ENCODE results near the gene EPHB1.

EPHB1 gene

GRCh38 chr3:134838599-134838998, 43.5 kb downstream of the EPHB1 start:
- peaks cover 0 to 6% (median 0%) of the 10 kb centered on the region in 5 donors for H3K4me1 ChIP-seq (ENCODE audit: control insufficient read depth in 5 of 5, insufficient read depth in 5 of 5, low read length in 5 of 5)
- no peak overlapping the region for H3K4me3 ChIP-seq (ENCODE audit: low read depth in 1 of 5, low read length in 5 of 5)
- H3K36me3 ChIP-seq (ENCODE audit: control insufficient read depth in 5 of 5, insufficient read depth in 5 of 5, low read length in 5 of 5): no peaks in the 10 kb centered on the region
- H3K9me3 ChIP-seq (ENCODE audit: control insufficient read depth in 5 of 5, low read length in 5 of 5): peaks cover 0 to 2% (median 0%) of the 10 kb centered on the region in 5 donors
- peaks cover 0 to 2% (median 0%) of the 10 kb centered on the region in 5 donors for H3K27me3 ChIP-seq (ENCODE audit: control insufficient read depth in 5 of 5, insufficient read depth in 4 of 5, low read length in 5 of 5)
- H3K9ac ChIP-seq (ENCODE audit: low read length in 5 of 5): no peak overlapping the region
- no peak overlapping the region for H3K27ac ChIP-seq (ENCODE audit: low read depth, low read length)

GRCh38 chr3:134839422-134839821, 44.4 kb downstream of the EPHB1 start:
- peaks cover 0 to 2% (median 0%) of the 10 kb centered on the region in 5 donors for H3K9me3 ChIP-seq (ENCODE audit: control insufficient read depth in 5 of 5, low read length in 5 of 5)
- H3K9ac ChIP-seq (ENCODE audit: low read length in 5 of 5): no peak overlapping the region
- peaks cover 0 to 6% (median 0%) of the 10 kb centered on the region in 5 donors for H3K4me1 ChIP-seq (ENCODE audit: control insufficient read depth in 5 of 5, insufficient read depth in 5 of 5, low read length in 5 of 5)
- peaks cover 0 to 2% (median 0%) of the 10 kb centered on the region in 5 donors for H3K27me3 ChIP-seq (ENCODE audit: control insufficient read depth in 5 of 5, insufficient read depth in 4 of 5, low read length in 5 of 5)
- no peak overlapping the region for H3K27ac ChIP-seq (ENCODE audit: low read depth, low read length)
- H3K4me3 ChIP-seq (ENCODE audit: low read depth in 1 of 5, low read length in 5 of 5): no peak overlapping the region
- no peaks in the 10 kb centered on the region for H3K36me3 ChIP-seq (ENCODE audit: control insufficient read depth in 5 of 5, insufficient read depth in 5 of 5, low read length in 5 of 5)

- no peak overlapping the region for H3K9ac ChIP-seq (ENCODE audit: low read length in 5 of 5)
- peaks cover 0 to 2% (median 0%) of the 10 kb centered on the region in 5 donors for H3K27me3 ChIP-seq (ENCODE audit: control insufficient read depth in 5 of 5, insufficient read depth in 4 of 5, low read length in 5 of 5)
- H3K36me3 ChIP-seq (ENCODE audit: control insufficient read depth in 5 of 5, insufficient read depth in 5 of 5, low read length in 5 of 5): no peaks in the 10 kb centered on the region
- H3K4me1 ChIP-seq (ENCODE audit: control insufficient read depth in 5 of 5, insufficient read depth in 5 of 5, low read length in 5 of 5): peaks cover 0 to 6% (median 0%) of the 10 kb centered on the region in 5 donors
- peaks cover 0 to 2% (median 0%) of the 10 kb centered on the region in 5 donors for H3K9me3 ChIP-seq (ENCODE audit: control insufficient read depth in 5 of 5, low read length in 5 of 5)
- H3K4me3 ChIP-seq (ENCODE audit: low read depth in 1 of 5, low read length in 5 of 5): no peak overlapping the region
- no peak overlapping the region for H3K27ac ChIP-seq (ENCODE audit: low read depth, low read length)
Measured at GRCh38 chr3:134839990-134840389, 44.9 kb downstream of the EPHB1 start.

- Histone ChIP-seq H3K4me1 (ENCODE audit: control insufficient read depth in 5 of 5, insufficient read depth in 5 of 5, low read length in 5 of 5) (peaks cover 0 to 6% (median 0%) of the 10 kb centered on the region in 5 donors), H3K9ac (ENCODE audit: low read length in 5 of 5) (no peak overlapping the region), H3K27ac (ENCODE audit: low read depth, low read length) (no peak overlapping the region), H3K9me3 (ENCODE audit: control insufficient read depth in 5 of 5, low read length in 5 of 5) (peaks cover 0 to 2% (median 0%) of the 10 kb centered on the region in 5 donors), H3K4me3 (ENCODE audit: low read depth in 1 of 5, low read length in 5 of 5) (no peak overlapping the region), H3K27me3 (ENCODE audit: control insufficient read depth in 5 of 5, insufficient read depth in 4 of 5, low read length in 5 of 5) (no peaks in the 10 kb centered on the region), H3K36me3 (ENCODE audit: control insufficient read depth in 5 of 5, insufficient read depth in 5 of 5, low read length in 5 of 5) (no peaks in the 10 kb centered on the region)
Measured at GRCh38 chr3:134840459-134840858, 45.4 kb downstream of the EPHB1 start.

GRCh38 chr3:134846084-134846483, 51.0 kb downstream of the EPHB1 start:
- H3K27ac ChIP-seq (ENCODE audit: low read depth, low read length): no peak overlapping the region
- no peak overlapping the region for H3K9ac ChIP-seq (ENCODE audit: low read length in 5 of 5)
- no peaks in the 10 kb centered on the region for H3K36me3 ChIP-seq (ENCODE audit: control insufficient read depth in 5 of 5, insufficient read depth in 5 of 5, low read length in 5 of 5)
- peaks cover 0 to 6% (median 0%) of the 10 kb centered on the region in 5 donors for H3K27me3 ChIP-seq (ENCODE audit: control insufficient read depth in 5 of 5, insufficient read depth in 4 of 5, low read length in 5 of 5)
- H3K9me3 ChIP-seq (ENCODE audit: control insufficient read depth in 5 of 5, low read length in 5 of 5): peaks cover 0 to 2% (median 0%) of the 10 kb centered on the region in 5 donors
- H3K4me3 ChIP-seq (ENCODE audit: low read depth in 1 of 5, low read length in 5 of 5): no peak overlapping the region
- H3K4me1 ChIP-seq (ENCODE audit: control insufficient read depth in 5 of 5, insufficient read depth in 5 of 5, low read length in 5 of 5): peaks cover 0 to 34% (median 21%) of the 10 kb centered on the region in 5 donors

- H3K4me3 ChIP-seq (ENCODE audit: low read depth in 1 of 5, low read length in 5 of 5): peak overlapping the region in 2 of 5 donors; percentile 8 to 13
- peaks cover 0 to 2% (median 0%) of the 10 kb centered on the region in 5 donors for H3K9me3 ChIP-seq (ENCODE audit: control insufficient read depth in 5 of 5, low read length in 5 of 5)
- H3K27me3 ChIP-seq (ENCODE audit: control insufficient read depth in 5 of 5, insufficient read depth in 4 of 5, low read length in 5 of 5): peaks cover 0 to 6% (median 0%) of the 10 kb centered on the region in 5 donors
- H3K36me3 ChIP-seq (ENCODE audit: control insufficient read depth in 5 of 5, insufficient read depth in 5 of 5, low read length in 5 of 5): no peaks in the 10 kb centered on the region
- H3K27ac ChIP-seq (ENCODE audit: low read depth, low read length): no peak overlapping the region
- H3K4me1 ChIP-seq (ENCODE audit: control insufficient read depth in 5 of 5, insufficient read depth in 5 of 5, low read length in 5 of 5): peaks cover 0 to 40% (median 27%) of the 10 kb centered on the region in 5 donors
- H3K9ac ChIP-seq (ENCODE audit: low read length in 5 of 5): no peak overlapping the region
Measured at GRCh38 chr3:134846911-134847317, 51.9 kb downstream of the EPHB1 start.

GRCh38 chr3:134847349-134847748, 52.3 kb downstream of the EPHB1 start:
- H3K27ac ChIP-seq (ENCODE audit: low read depth, low read length): no peak overlapping the region
- peaks cover 0 to 40% (median 27%) of the 10 kb centered on the region in 5 donors for H3K4me1 ChIP-seq (ENCODE audit: control insufficient read depth in 5 of 5, insufficient read depth in 5 of 5, low read length in 5 of 5)
- H3K9me3 ChIP-seq (ENCODE audit: control insufficient read depth in 5 of 5, low read length in 5 of 5): peaks cover 0 to 2% (median 0%) of the 10 kb centered on the region in 5 donors
- H3K27me3 ChIP-seq (ENCODE audit: control insufficient read depth in 5 of 5, insufficient read depth in 4 of 5, low read length in 5 of 5): peaks cover 0 to 6% (median 0%) of the 10 kb centered on the region in 5 donors
- peak overlapping the region in 2 of 5 donors; percentile 8 to 13 for H3K4me3 ChIP-seq (ENCODE audit: low read depth in 1 of 5, low read length in 5 of 5)
- H3K36me3 ChIP-seq (ENCODE audit: control insufficient read depth in 5 of 5, insufficient read depth in 5 of 5, low read length in 5 of 5): no peaks in the 10 kb centered on the region
- H3K9ac ChIP-seq (ENCODE audit: low read length in 5 of 5): no peak overlapping the region

GRCh38 chr3:134849561-134849960, 54.5 kb downstream of the EPHB1 start:
- no peaks in the 10 kb centered on the region for H3K36me3 ChIP-seq (ENCODE audit: control insufficient read depth in 5 of 5, insufficient read depth in 5 of 5, low read length in 5 of 5)
- no peaks in the 10 kb centered on the region for H3K9me3 ChIP-seq (ENCODE audit: control insufficient read depth in 5 of 5, low read length in 5 of 5)
- H3K4me3 ChIP-seq (ENCODE audit: low read depth in 1 of 5, low read length in 5 of 5): no peak overlapping the region
- no peak overlapping the region for H3K9ac ChIP-seq (ENCODE audit: low read length in 5 of 5)
- peaks cover 0 to 6% (median 0%) of the 10 kb centered on the region in 5 donors for H3K27me3 ChIP-seq (ENCODE audit: control insufficient read depth in 5 of 5, insufficient read depth in 4 of 5, low read length in 5 of 5)
- peaks cover 0 to 42% (median 27%) of the 10 kb centered on the region in 5 donors for H3K4me1 ChIP-seq (ENCODE audit: control insufficient read depth in 5 of 5, insufficient read depth in 5 of 5, low read length in 5 of 5)
- H3K27ac ChIP-seq (ENCODE audit: low read depth, low read length): no peak overlapping the region

- no peak overlapping the region for H3K9ac ChIP-seq (ENCODE audit: low read length in 5 of 5)
- H3K9me3 ChIP-seq (ENCODE audit: control insufficient read depth in 5 of 5, low read length in 5 of 5): no peaks in the 10 kb centered on the region
- H3K4me1 ChIP-seq (ENCODE audit: control insufficient read depth in 5 of 5, insufficient read depth in 5 of 5, low read length in 5 of 5): peaks cover 0 to 42% (median 27%) of the 10 kb centered on the region in 5 donors
- H3K36me3 ChIP-seq (ENCODE audit: control insufficient read depth in 5 of 5, insufficient read depth in 5 of 5, low read length in 5 of 5): no peaks in the 10 kb centered on the region
- no peak overlapping the region for H3K27ac ChIP-seq (ENCODE audit: low read depth, low read length)
- peaks cover 0 to 5% (median 0%) of the 10 kb centered on the region in 5 donors for H3K27me3 ChIP-seq (ENCODE audit: control insufficient read depth in 5 of 5, insufficient read depth in 4 of 5, low read length in 5 of 5)
- no peak overlapping the region for H3K4me3 ChIP-seq (ENCODE audit: low read depth in 1 of 5, low read length in 5 of 5)
Measured at GRCh38 chr3:134850761-134851160, 55.7 kb downstream of the EPHB1 start.

- Histone ChIP-seq H3K9ac (ENCODE audit: low read length in 5 of 5) (no peak overlapping the region), H3K36me3 (ENCODE audit: control insufficient read depth in 5 of 5, insufficient read depth in 5 of 5, low read length in 5 of 5) (no peaks in the 10 kb centered on the region), H3K4me1 (ENCODE audit: control insufficient read depth in 5 of 5, insufficient read depth in 5 of 5, low read length in 5 of 5) (peaks cover 0 to 33% (median 20%) of the 10 kb centered on the region in 5 donors), H3K27ac (ENCODE audit: low read depth, low read length) (no peak overlapping the region), H3K27me3 (ENCODE audit: control insufficient read depth in 5 of 5, insufficient read depth in 4 of 5, low read length in 5 of 5) (no peaks in the 10 kb centered on the region), H3K4me3 (ENCODE audit: low read depth in 1 of 5, low read length in 5 of 5) (no peak overlapping the region), H3K9me3 (ENCODE audit: control insufficient read depth in 5 of 5, low read length in 5 of 5) (no peaks in the 10 kb centered on the region)
Measured at GRCh38 chr3:134852132-134852531, 57.1 kb downstream of the EPHB1 start.

Measured in subcutaneous abdominal adipose tissue (tissue), 5 donors.